Measurements from ENCODE around the gene MTIF3. TPM values are rescaled to one million over a fixed set of nuclear protein-coding genes. Genes with fewer than 3 reads are reported as not detected.

The MTIF3 gene
- total and polyA plus RNA-seq, 3 experiments from 2014 or later = 35.7 to 88.2 (median 37.5) TPM

- POLR2A ChIA-PET = no interaction called here
- H3K27me3 ChIP-seq (ENCODE audit: insufficient read depth, low read length, poor library complexity, severe bottlenecking) = no peaks in the 10 kb centered on the region
- no peaks in the 10 kb centered on the region for H3K36me3 ChIP-seq (ENCODE audit: insufficient read depth, low read length)
- H3K9me3 ChIP-seq (ENCODE audit: low read length) = no peaks in the 10 kb centered on the region
- CTCF ChIA-PET = no interaction called here
- H3K4me3 ChIP-seq (ENCODE audit: low read length) = no peak overlapping the region
- H3K27ac Mint-ChIP-seq = no peak overlapping the region
- H3K4me1 Mint-ChIP-seq = peaks cover 13 to 17% (median 15%) of the 10 kb centered on the region in 3 donors
- H3K36me3 Mint-ChIP-seq = peaks cover 0 to 3% (median 0%) of the 10 kb centered on the region in 3 donors
- H3K27me3 Mint-ChIP-seq = peaks cover 0 to 2% of the 10 kb centered on the region in 2 donors
- peaks cover 8% of the 10 kb centered on the region for H3K4me1 ChIP-seq (ENCODE audit: insufficient read depth, low read length)
- H3K9me3 Mint-ChIP-seq = no peaks in the 10 kb centered on the region
- no peak for DNase-seq
- H3K27ac ChIP-seq (ENCODE audit: low read depth, low read length) = no peak overlapping the region
- H3K4me3 Mint-ChIP-seq = no peak overlapping the region
These were observed 19.9 kb upstream of the MTIF3 start for GRCh38 chr13:27470075-27470820.

DNA sequence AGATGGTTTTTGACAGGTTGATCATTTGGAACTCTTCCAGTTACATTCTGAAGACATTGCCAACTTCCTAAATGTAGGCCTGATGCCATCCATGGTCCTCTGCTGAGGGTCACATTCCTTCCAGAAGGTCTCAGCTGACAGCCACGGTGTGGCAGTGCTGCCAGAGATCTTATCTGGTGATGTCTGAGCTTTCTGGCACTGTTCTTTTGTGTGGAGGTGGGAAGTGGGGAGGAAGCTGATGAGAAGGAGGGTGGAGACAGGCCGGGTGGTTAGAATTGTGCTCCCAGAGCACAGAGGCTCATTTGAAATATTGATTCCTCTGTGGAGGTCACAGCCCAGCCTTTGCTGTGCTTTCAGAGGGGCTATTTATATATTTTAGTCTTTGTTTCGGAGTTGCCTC, 16.1 kb upstream of the MTIF3 start:
- Mint-ChIP-seq H3K27ac (peak overlapping the region in 3 of 8 donors; percentile 43 to 95 (median 49)), H3K4me1 (peaks cover 0 to 4% (median 0%) of the 10 kb centered on the region in 3 donors), H3K27me3 (peaks cover 2 to 3% of the 10 kb centered on the region in 2 donors), H3K9me3 (no peaks in the 10 kb centered on the region), H3K4me3 (no peak overlapping the region), H3K36me3 (peaks cover 0 to 3% (median 0%) of the 10 kb centered on the region in 3 donors)
- Histone ChIP-seq H3K27ac (ENCODE audit: low read depth, low read length) (no peak overlapping the region), H3K27me3 (ENCODE audit: insufficient read depth, low read length, poor library complexity, severe bottlenecking) (no peaks in the 10 kb centered on the region), H3K36me3 (ENCODE audit: insufficient read depth, low read length) (no peaks in the 10 kb centered on the region), H3K9me3 (ENCODE audit: low read length) (no peaks in the 10 kb centered on the region), H3K4me1 (ENCODE audit: insufficient read depth, low read length) (no peaks in the 10 kb centered on the region), H3K4me3 (ENCODE audit: low read length) (no peak overlapping the region)
- CTCF ChIA-PET = interaction anchor here (0.8 kb wide), 1 partner anchor 104 kb away, joined by 3 read pairs; no protein-coding TSS in a partner anchor
- DNase-seq = no peak
- POLR2A ChIA-PET = no interaction called here

GRCh38 chr13:27465611-27466010, 15.2 kb upstream of the MTIF3 start:
- Mint-ChIP-seq H3K27ac (peak overlapping the region in 2 of 8 donors; percentile 12 to 33), H3K27me3 (peaks cover 2 to 3% of the 10 kb centered on the region in 2 donors), H3K36me3 (peaks cover 0 to 3% (median 0%) of the 10 kb centered on the region in 3 donors), H3K4me1 (peaks cover 0 to 4% (median 0%) of the 10 kb centered on the region in 3 donors), H3K4me3 (no peak overlapping the region), H3K9me3 (no peaks in the 10 kb centered on the region)
- no peaks in the 10 kb centered on the region for H3K9me3 ChIP-seq (ENCODE audit: low read length)
- H3K27me3 ChIP-seq (ENCODE audit: insufficient read depth, low read length, poor library complexity, severe bottlenecking) = no peaks in the 10 kb centered on the region
- no peak for DNase-seq
- H3K4me1 ChIP-seq (ENCODE audit: insufficient read depth, low read length) = no peaks in the 10 kb centered on the region
- no peak overlapping the region for H3K4me3 ChIP-seq (ENCODE audit: low read length)
- ChIA-PET POLR2A (no interaction called here), CTCF (interaction anchor here (0.8 kb wide), 1 partner anchor 103 kb away, joined by 3 read pairs; no protein-coding TSS in a partner anchor)
- no peaks in the 10 kb centered on the region for H3K36me3 ChIP-seq (ENCODE audit: insufficient read depth, low read length)
- no peak overlapping the region for H3K27ac ChIP-seq (ENCODE audit: low read depth, low read length)

- H3K9me3 ChIP-seq (ENCODE audit: low read length) = no peaks in the 10 kb centered on the region
- no peak overlapping the region for H3K4me3 ChIP-seq (ENCODE audit: low read length)
- Mint-ChIP-seq H3K27ac (no peak overlapping the region), H3K36me3 (peaks cover 0 to 3% (median 0%) of the 10 kb centered on the region in 3 donors), H3K4me1 (peaks cover 0 to 4% (median 0%) of the 10 kb centered on the region in 3 donors), H3K4me3 (no peak overlapping the region), H3K27me3 (peaks cover 2 to 7% of the 10 kb centered on the region in 2 donors), H3K9me3 (no peaks in the 10 kb centered on the region)
- POLR2A ChIA-PET = no interaction called here
- H3K4me1 ChIP-seq (ENCODE audit: insufficient read depth, low read length) = no peaks in the 10 kb centered on the region
- no peak overlapping the region for H3K27ac ChIP-seq (ENCODE audit: low read depth, low read length)
- H3K36me3 ChIP-seq (ENCODE audit: insufficient read depth, low read length) = no peaks in the 10 kb centered on the region
- no peaks in the 10 kb centered on the region for H3K27me3 ChIP-seq (ENCODE audit: insufficient read depth, low read length, poor library complexity, severe bottlenecking)
- CTCF ChIA-PET = no interaction called here
- DNase-seq = no peak
These were observed 13.1 kb upstream of the MTIF3 start for GRCh38 chr13:27463500-27463899.

GRCh38 chr13:27461940-27462584, 11.7 kb upstream of the MTIF3 start:
- POLR2A ChIA-PET = interaction anchor here (0.7 to 0.8 kb wide), 2 partner anchors 159 to 817 kb away, joined by 4 read pairs; no protein-coding TSS in a partner anchor
- CTCF ChIA-PET = interaction anchor here (1.1 kb wide), 1 partner anchor 36 kb away, joined by 3 read pairs; no protein-coding TSS in a partner anchor

GRCh38 chr13:27455331-27455855, 5.0 kb upstream of the MTIF3 start:
- Histone ChIP-seq H3K4me1 (ENCODE audit: insufficient read depth, low read length) (peaks cover 19% of the 10 kb centered on the region), H3K9me3 (ENCODE audit: low read length) (no peaks in the 10 kb centered on the region), H3K4me3 (ENCODE audit: low read length) (peak overlapping the region; percentile 63), H3K27me3 (ENCODE audit: insufficient read depth, low read length, poor library complexity, severe bottlenecking) (no peaks in the 10 kb centered on the region), H3K27ac (ENCODE audit: low read depth, low read length) (peak overlapping the region; percentile 19), H3K36me3 (ENCODE audit: insufficient read depth, low read length) (no peaks in the 10 kb centered on the region)
- H3K27ac Mint-ChIP-seq = peak overlapping the region; percentile 87 to 99 (median 97)
- peak in 1 of 5 donors; percentile 29 for DNase-seq
- ChIA-PET CTCF (interaction anchor here (1.3 to 2.4 kb wide), 4 partner anchors 9 to 371 kb away, joined by 3 to 17 read pairs (median 4); partner anchors contain the start of gene GTF3A), POLR2A (interaction anchor here (1.0 to 1.5 kb wide), 2 partner anchors 29 to 167 kb away, joined by 3 to 7 read pairs; no protein-coding TSS in a partner anchor)
- peak overlapping the region; percentile 87 to 94 (median 91) for H3K4me3 Mint-ChIP-seq
- H3K27me3 Mint-ChIP-seq = peaks cover 3% of the 10 kb centered on the region in 2 donors
- H3K4me1 Mint-ChIP-seq = peaks cover 24 to 37% (median 31%) of the 10 kb centered on the region in 3 donors
- peaks cover 0 to 7% (median 0%) of the 10 kb centered on the region in 3 donors for H3K36me3 Mint-ChIP-seq
- H3K9me3 Mint-ChIP-seq = no peaks in the 10 kb centered on the region

More at GRCh38 chr13:27461940-27462584, 11.7 kb upstream of the MTIF3 start:
- Histone ChIP-seq H3K36me3 (ENCODE audit: insufficient read depth, low read length) (no peaks in the 10 kb centered on the region), H3K4me3 (ENCODE audit: low read length) (no peak overlapping the region), H3K27me3 (ENCODE audit: insufficient read depth, low read length, poor library complexity, severe bottlenecking) (no peaks in the 10 kb centered on the region), H3K9me3 (ENCODE audit: low read length) (no peaks in the 10 kb centered on the region), H3K27ac (ENCODE audit: low read depth, low read length) (no peak overlapping the region), H3K4me1 (ENCODE audit: insufficient read depth, low read length) (no peaks in the 10 kb centered on the region)
- Mint-ChIP-seq H3K36me3 (peaks cover 0 to 3% (median 0%) of the 10 kb centered on the region in 3 donors), H3K4me3 (no peak overlapping the region), H3K27ac (no peak overlapping the region), H3K9me3 (no peaks in the 10 kb centered on the region), H3K27me3 (peaks cover 2 to 7% of the 10 kb centered on the region in 2 donors), H3K4me1 (peaks cover 0 to 8% (median 0%) of the 10 kb centered on the region in 3 donors)
- DNase-seq = no peak

- H3K4me1 Mint-ChIP-seq = peaks cover 55 to 69% (median 65%) of the 10 kb centered on the region in 3 donors
These were observed 632 bp upstream of the MTIF3 start for GRCh38 chr13:27450921-27451471.

More at GRCh38 chr13:27450921-27451471, 632 bp upstream of the MTIF3 start:
- H3K4me3 ChIP-seq (ENCODE audit: low read length) = peak overlapping the region; percentile 87
- peak overlapping the region; percentile 84 for H3K27ac ChIP-seq (ENCODE audit: low read depth, low read length)
- CTCF ChIA-PET = interaction anchor here (1.0 to 6.3 kb wide), 4 partner anchors 24 to 170 kb away, joined by 3 to 74 read pairs (median 10); partner anchors contain the start of genes GTF3A, LNX2 and POLR1D
- Mint-ChIP-seq H3K36me3 (peaks cover 0 to 18% (median 3%) of the 10 kb centered on the region in 3 donors), H3K4me3 (peak overlapping the region; percentile 91 to 97 (median 93)), H3K27me3 (peaks cover 0 to 3% of the 10 kb centered on the region in 2 donors), H3K27ac (peak overlapping the region; percentile 96 to 98 (median 97)), H3K9me3 (no peaks in the 10 kb centered on the region)
- POLR2A ChIA-PET = interaction anchor here (0.6 to 6.7 kb wide), 4 partner anchors 25 to 171 kb away, joined by 3 to 128 read pairs (median 15); partner anchors contain the start of genes GTF3A and LNX2
- H3K36me3 ChIP-seq (ENCODE audit: insufficient read depth, low read length) = no peaks in the 10 kb centered on the region
- no peaks in the 10 kb centered on the region for H3K27me3 ChIP-seq (ENCODE audit: insufficient read depth, low read length, poor library complexity, severe bottlenecking)
- no peaks in the 10 kb centered on the region for H3K9me3 ChIP-seq (ENCODE audit: low read length)
- peaks cover 50% of the 10 kb centered on the region for H3K4me1 ChIP-seq (ENCODE audit: insufficient read depth, low read length)
- peak in 2 of 5 donors; percentile 23 to 35 for DNase-seq
